Transverse colon (tissue), 4 donors: Measurements from ENCODE around the gene MED15.

Experiments
- CTCF ChIP-seq, 5 experiments: fragments of 200-600 bp in 3 of 5; fragments of 450-650 bp in 2 of 5; sonication (generic) in 3 of 5; IDR thresholded peaks; 1 replicate in 2 of 5; 2 replicates in 3 of 5; pipeline ENCODE4 v1.5.1; 2016 to 2017; ENCODE audit warnings: antibody characterized with exemption in 5 of 5, inconsistent platforms in 3 of 5, mild to moderate bottlenecking in 2 of 5, moderate library complexity in 1 of 5
- EP300 ChIP-seq: sonication (generic); formaldehyde crosslinking; IDR thresholded peaks from one replicate; pipeline ENCODE4 v1.6.1; 2017; ENCODE audit warnings: antibody characterized with exemption, low read depth
- POLR2A ChIP-seq: fragments of 450-650 bp; IDR thresholded peaks from one replicate; pipeline ENCODE4 v1.6.1; 2016; ENCODE audit warnings: antibody characterized with exemption, mild to moderate bottlenecking, moderate library complexity
- POLR2AphosphoS5 ChIP-seq, 3 donors: sonication (generic); formaldehyde crosslinking; IDR thresholded peaks; one replicate each; pipeline ENCODE4 v1.6.1; 2016; ENCODE audit warnings: antibody characterized with exemption in 3 of 3

- TF ChIP-seq CTCF (IDR thresholded peaks at IDR 0.05) (no peak), POLR2AphosphoS5 (IDR thresholded peaks at IDR 0.05) (no peak), EP300 (no peak), POLR2A (no peak)
Observed at GRCh38 chr22:20523086-20523983, 15.9 kb downstream of the MED15 start.
